Loucy (cell line): Measurements from ENCODE around the gene CEP164.
"Not testable (repeated sequence)": the region's sequence is repeated elsewhere in the genome, so short reads cannot be mapped to it uniquely, and the experiment has no call there.

Source experiments
- H2AFZ ChIP-seq: fragments of 200-600 bp; sonication (generic); 2 replicates; pipeline ENCODE4 v1.6.0; 2016; ENCODE audit warnings: antibody characterized with exemption, mild to moderate bottlenecking, low read length, moderate library complexity
- H3F3A ChIP-seq: fragments of 200-600 bp; 2 replicates; pipeline ENCODE4 v1.6.0; 2016; ENCODE audit warnings: antibody characterized with exemption, low read depth, mild to moderate bottlenecking
- H3K27me3 ChIP-seq: fragments of 200-600 bp; sonication (generic); 2 replicates; pipeline ENCODE4 v1.6.1; 2014; ENCODE audit warnings: low read length, mild to moderate bottlenecking; ENCODE audit not compliant: insufficient read depth, poor library complexity, severe bottlenecking
- H3K36me3 ChIP-seq: fragments of 200-600 bp; sonication (generic); 2 replicates; pipeline ENCODE4 v1.6.1; 2016; ENCODE audit warnings: low read length; ENCODE audit not compliant: insufficient read depth
- H3K4me1 ChIP-seq: fragments of 200-600 bp; sonication (generic); 2 replicates; pipeline ENCODE4 v1.5.1; 2014; ENCODE audit warnings: low read length, mild to moderate bottlenecking; ENCODE audit not compliant: insufficient read depth, poor library complexity, severe bottlenecking
- H3K4me2 ChIP-seq: fragments of 200-600 bp; sonication (generic); 2 replicates; pipeline ENCODE4 v1.6.0; 2014; ENCODE audit warnings: antibody characterized with exemption, low read length, low read depth, mild to moderate bottlenecking; ENCODE audit not compliant: poor library complexity, severe bottlenecking
- H3K4me3 ChIP-seq: fragments of 200-600 bp; sonication (generic); 2 replicates; pipeline ENCODE4 v1.5.1; 2014; ENCODE audit warnings: low read length, mild to moderate bottlenecking, mixed read lengths; ENCODE audit not compliant: poor library complexity, severe bottlenecking
- H3K79me2 ChIP-seq: fragments of 200-600 bp; sonication (generic); 2 replicates; pipeline ENCODE4 v1.6.1; 2014; ENCODE audit warnings: low read length; ENCODE audit not compliant: insufficient read depth
- H3K9ac ChIP-seq: fragments of 200-600 bp; sonication (generic); 2 replicates; pipeline ENCODE4 v1.6.0; 2014; ENCODE audit warnings: mild to moderate bottlenecking, low read depth, low read length, moderate library complexity; ENCODE audit not compliant: poor library complexity, severe bottlenecking
- H3K9me2 ChIP-seq: fragments of 200-600 bp; sonication (generic); replicated peaks from 2 replicates; pipeline ENCODE4 v1.6.1; 2016; ENCODE audit warnings: low read depth, low read length, mixed read lengths
- H3K9me3 ChIP-seq: fragments of 200-600 bp; sonication (generic); 2 replicates; pipeline ENCODE4 v1.6.1; 2014; ENCODE audit warnings: mild to moderate bottlenecking, antibody characterized with exemption, low read length, low read depth; ENCODE audit not compliant: insufficient read depth
- H4K20me1 ChIP-seq: fragments of 200-600 bp; sonication (generic); 2 replicates; pipeline ENCODE4 v1.6.0; 2014; ENCODE audit warnings: antibody characterized with exemption, low read length, mild to moderate bottlenecking; ENCODE audit not compliant: insufficient read depth, poor library complexity, severe bottlenecking
- EZH2phosphoT487 ChIP-seq: fragments of 200-600 bp; IDR thresholded peaks from 2 replicates; pipeline ENCODE4 v1.6.1; 2018; ENCODE audit warnings: antibody characterized with exemption, mild to moderate bottlenecking, moderate library complexity, borderline replicate concordance
- TF ChIP-seq, protein P1 (sequence below): fragments of 200-600 bp; sonication (generic); conservative IDR thresholded peaks from 2 replicates; pipeline ENCODE4 v1.5.1; 2014; ENCODE audit warnings: mild to moderate bottlenecking, antibody characterized with exemption, low read length

The CEP164 gene

DNA sequence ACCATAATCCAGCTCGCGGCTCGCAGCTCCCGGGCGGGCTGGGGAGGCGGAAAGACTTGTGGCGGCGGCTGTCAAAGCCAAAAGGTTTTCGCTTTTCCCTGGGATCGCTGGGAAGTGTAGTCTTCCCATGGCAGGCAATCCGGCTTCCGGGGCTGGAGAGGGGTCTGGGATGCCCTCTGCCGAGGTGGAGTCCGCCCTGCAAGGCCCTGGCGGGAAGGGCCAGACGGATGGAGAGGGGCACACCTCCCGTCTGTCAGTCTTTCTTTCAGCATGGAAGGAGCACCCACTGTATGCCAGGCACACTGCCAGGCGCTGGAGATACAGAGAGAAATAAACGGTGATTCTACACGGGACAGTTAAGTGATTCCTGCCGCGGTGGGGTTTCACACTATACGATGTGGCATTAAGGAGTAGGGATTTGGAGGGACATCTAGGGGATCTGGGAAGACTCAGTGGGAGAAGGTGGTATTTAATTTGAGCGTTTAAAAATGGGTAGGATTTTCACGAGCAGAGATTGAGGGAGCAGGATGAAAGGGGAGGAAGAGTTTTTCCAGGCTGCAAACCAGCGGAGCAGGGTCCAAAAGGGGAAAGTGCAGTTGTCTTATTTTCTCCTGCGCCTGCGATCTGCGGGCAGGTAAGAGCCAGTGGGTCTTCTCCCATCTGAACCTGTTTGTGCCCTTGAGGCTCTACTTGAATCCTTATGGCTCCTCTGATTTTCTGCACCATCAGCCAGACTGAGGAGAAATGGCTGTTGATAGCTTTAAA, 11.3 kb upstream of the CEP164 start, which contains the start of gene BACE1:
Gene BACE1, minus strand, starts transcription at position 60 of the 765 bp plus-strand sequence. CDS start 461 bp downstream, outside the sequence.
- peak within 1 kb of the TSS; percentile 87 for H2AFZ ChIP-seq
- 0 out of 2 replicates have a peak, but pooled peaks cover 5% of the 10 kb centered on the region for H3K79me2 ChIP-seq
- no peaks in the 10 kb centered on the region for H4K20me1 ChIP-seq
- H3K27me3 ChIP-seq = no peaks in the 10 kb centered on the region
- peak within 1 kb of the TSS; percentile 86 for H3K4me3 ChIP-seq
- H3K9me2 ChIP-seq = no peaks in the 10 kb centered on the region
- no peaks in the 10 kb centered on the region for H3F3A ChIP-seq
- H3K9me3 ChIP-seq = no peaks in the 10 kb centered on the region
- peak within 1 kb of the TSS; percentile 75 for H3K4me2 ChIP-seq
- no peak for TF ChIP-seq EZH2phosphoT487
- TF ChIP-seq, protein P1, sequence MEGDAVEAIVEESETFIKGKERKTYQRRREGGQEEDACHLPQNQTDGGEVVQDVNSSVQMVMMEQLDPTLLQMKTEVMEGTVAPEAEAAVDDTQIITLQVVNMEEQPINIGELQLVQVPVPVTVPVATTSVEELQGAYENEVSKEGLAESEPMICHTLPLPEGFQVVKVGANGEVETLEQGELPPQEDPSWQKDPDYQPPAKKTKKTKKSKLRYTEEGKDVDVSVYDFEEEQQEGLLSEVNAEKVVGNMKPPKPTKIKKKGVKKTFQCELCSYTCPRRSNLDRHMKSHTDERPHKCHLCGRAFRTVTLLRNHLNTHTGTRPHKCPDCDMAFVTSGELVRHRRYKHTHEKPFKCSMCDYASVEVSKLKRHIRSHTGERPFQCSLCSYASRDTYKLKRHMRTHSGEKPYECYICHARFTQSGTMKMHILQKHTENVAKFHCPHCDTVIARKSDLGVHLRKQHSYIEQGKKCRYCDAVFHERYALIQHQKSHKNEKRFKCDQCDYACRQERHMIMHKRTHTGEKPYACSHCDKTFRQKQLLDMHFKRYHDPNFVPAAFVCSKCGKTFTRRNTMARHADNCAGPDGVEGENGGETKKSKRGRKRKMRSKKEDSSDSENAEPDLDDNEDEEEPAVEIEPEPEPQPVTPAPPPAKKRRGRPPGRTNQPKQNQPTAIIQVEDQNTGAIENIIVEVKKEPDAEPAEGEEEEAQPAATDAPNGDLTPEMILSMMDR = peak; percentile 38; the same call in 1 of the 2 replicates
- H3K36me3 ChIP-seq = no peaks in the 10 kb centered on the region
- H3K4me1 ChIP-seq = peaks cover 10% of the 10 kb centered on the region
- H3K9ac ChIP-seq = peak within 1 kb of the TSS; percentile 82

DNA sequence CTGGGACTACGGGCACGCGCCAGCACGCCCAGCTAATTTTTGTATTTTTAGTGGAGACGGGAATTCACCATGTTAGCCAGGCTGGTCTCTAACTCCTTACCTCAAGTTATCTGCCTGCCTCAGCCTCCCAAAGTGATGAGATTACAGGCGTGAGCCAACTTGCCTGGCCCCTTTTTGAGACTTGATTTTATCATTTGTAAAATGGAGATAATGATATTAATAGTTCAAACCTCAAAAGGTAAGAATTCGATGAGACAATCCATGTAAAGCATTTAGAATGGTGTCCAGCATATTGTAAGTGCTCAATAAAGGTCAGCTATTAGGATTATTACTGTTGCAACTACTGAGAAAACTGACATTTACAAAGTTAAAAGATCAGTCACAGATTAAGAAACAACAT, 8.9 kb upstream of the CEP164 start:
- TF ChIP-seq, protein P1 = no peak
- no peak for TF ChIP-seq EZH2phosphoT487
- H2AFZ ChIP-seq = no peak overlapping the region
- H3K4me2 ChIP-seq = no peak overlapping the region

DNA sequence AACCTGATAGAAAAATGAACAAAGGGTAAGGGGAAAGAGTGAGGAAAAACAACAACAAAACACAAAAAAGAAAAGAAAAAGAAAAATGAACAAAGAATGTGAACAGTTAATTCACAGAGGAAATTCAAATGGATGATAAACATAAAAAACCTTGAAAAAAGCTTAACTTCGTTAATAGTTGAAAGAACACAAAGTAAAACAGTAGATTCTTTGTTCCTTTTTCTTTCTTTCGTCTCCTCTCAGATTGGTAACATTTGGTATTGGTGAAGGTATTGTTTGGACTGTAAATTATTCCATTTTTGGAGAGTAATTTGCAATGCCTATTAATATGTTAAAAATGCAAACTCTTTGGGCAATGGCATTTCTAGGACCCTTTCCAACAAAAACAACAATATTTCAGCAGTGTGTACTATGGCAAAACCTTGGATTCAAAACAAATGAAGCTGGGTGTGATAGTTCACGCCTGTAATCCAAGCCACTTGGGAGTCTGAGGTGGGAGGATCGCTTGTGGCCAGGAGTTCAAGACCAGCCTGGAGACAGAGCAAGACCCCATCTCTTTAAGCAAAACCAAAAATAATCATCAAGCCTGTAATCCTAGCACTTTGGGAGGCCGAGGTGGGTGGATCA, 8.3 kb upstream of the CEP164 start:
- no peak overlapping the region for H3K9ac ChIP-seq
- H3K9me2 ChIP-seq = no peaks in the 10 kb centered on the region
- no peaks in the 10 kb centered on the region for H3K36me3 ChIP-seq
- TF ChIP-seq EZH2phosphoT487 = no peak
- TF ChIP-seq, protein P1 = no peak
- H3K79me2 ChIP-seq = 0 out of 2 replicates have a peak, but pooled peaks cover 5% of the 10 kb centered on the region
- no peaks in the 10 kb centered on the region for H3K27me3 ChIP-seq
- H3K4me1 ChIP-seq = peaks cover 10% of the 10 kb centered on the region
- H3K4me3 ChIP-seq = no peak overlapping the region
- no peak overlapping the region for H2AFZ ChIP-seq
- H3K4me2 ChIP-seq = no peak overlapping the region
- no peaks in the 10 kb centered on the region for H3F3A ChIP-seq
- H4K20me1 ChIP-seq = no peaks in the 10 kb centered on the region
- no peaks in the 10 kb centered on the region for H3K9me3 ChIP-seq

More for the DNA sequence above, 8.9 kb upstream of the CEP164 start:
- Histone ChIP-seq H3K9ac (no peak overlapping the region), H3K4me3 (no peak overlapping the region), H3K79me2 (0 out of 2 replicates have a peak, but pooled peaks cover 5% of the 10 kb centered on the region), H3K36me3 (no peaks in the 10 kb centered on the region), H3K9me2 (no peaks in the 10 kb centered on the region), H3K4me1 (peaks cover 10% of the 10 kb centered on the region), H3K9me3 (no peaks in the 10 kb centered on the region), H3F3A (no peaks in the 10 kb centered on the region), H3K27me3 (no peaks in the 10 kb centered on the region), H4K20me1 (no peaks in the 10 kb centered on the region)

GRCh38 chr11:117327255-117327566, 443 bp upstream of the CEP164 start:
- H3K4me1 ChIP-seq = peaks cover 13% of the 10 kb centered on the region
- H3K9ac ChIP-seq = peak overlapping the region; percentile 75

More at GRCh38 chr11:117327255-117327566, 443 bp upstream of the CEP164 start:
- H3K27me3 ChIP-seq, H3K79me2 ChIP-seq, H3F3A ChIP-seq, H3K36me3 ChIP-seq, H3K9me3 ChIP-seq, H4K20me1 ChIP-seq, H3K9me2 ChIP-seq: not testable (repeated sequence)
- H2AFZ ChIP-seq = peak overlapping the region; percentile 97
- peak overlapping the region; percentile 95 for H3K4me3 ChIP-seq
- peak overlapping the region; percentile 99 for H3K4me2 ChIP-seq
